ENCODE results near the gene IL25.

Gene IL25

DNA sequence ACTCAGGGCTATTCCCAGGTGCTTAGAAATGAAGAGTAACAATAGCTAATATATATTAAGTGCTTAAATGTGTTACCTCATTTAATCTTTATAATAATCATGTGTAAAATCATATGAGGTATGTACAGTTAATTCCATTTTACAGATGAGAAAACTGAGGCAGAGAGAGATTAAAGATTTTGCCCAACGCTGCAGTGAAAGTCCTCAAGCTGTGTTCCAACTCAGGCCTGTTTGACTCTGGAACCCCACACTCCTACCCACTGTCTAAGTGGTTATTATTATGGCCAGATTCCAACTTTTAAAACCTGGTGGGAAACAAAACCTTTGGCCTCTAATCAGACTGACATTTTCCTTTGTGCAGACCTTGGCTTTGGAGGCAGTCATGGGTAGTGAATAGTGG lies 14.4 kb downstream of the IL25 start:
- Histone ChIP-seq H3K36me3 (ENCODE audit: insufficient read depth, low read length) (no peaks in the 10 kb centered on the region), H3K4me3 (ENCODE audit: low read length, poor library complexity, severe bottlenecking) (no peak overlapping the region), H3K9me2 (replicated peaks; ENCODE audit: low read depth, low read length) (no peaks in the 10 kb centered on the region), H3K9me3 (ENCODE audit: insufficient read depth, low read depth, low read length) (no peaks in the 10 kb centered on the region), H3K79me2 (ENCODE audit: insufficient read depth, low read length) (no peaks in the 10 kb centered on the region), H3K27me3 (ENCODE audit: insufficient read depth, low read length, poor library complexity, severe bottlenecking) (no peaks in the 10 kb centered on the region), H3K4me2 (ENCODE audit: low read depth, low read length, poor library complexity, severe bottlenecking) (no peak overlapping the region), H4K20me1 (ENCODE audit: insufficient read depth, low read length, poor library complexity, severe bottlenecking) (no peaks in the 10 kb centered on the region), H3K4me1 (ENCODE audit: insufficient read depth, low read length, poor library complexity, severe bottlenecking) (no peaks in the 10 kb centered on the region), H3F3A (ENCODE audit: low read depth) (no peaks in the 10 kb centered on the region), H2AFZ (ENCODE audit: low read length) (no peak overlapping the region), H3K9ac (ENCODE audit: low read depth, low read length, poor library complexity, severe bottlenecking) (no peak overlapping the region)
- TF ChIP-seq, protein P1, sequence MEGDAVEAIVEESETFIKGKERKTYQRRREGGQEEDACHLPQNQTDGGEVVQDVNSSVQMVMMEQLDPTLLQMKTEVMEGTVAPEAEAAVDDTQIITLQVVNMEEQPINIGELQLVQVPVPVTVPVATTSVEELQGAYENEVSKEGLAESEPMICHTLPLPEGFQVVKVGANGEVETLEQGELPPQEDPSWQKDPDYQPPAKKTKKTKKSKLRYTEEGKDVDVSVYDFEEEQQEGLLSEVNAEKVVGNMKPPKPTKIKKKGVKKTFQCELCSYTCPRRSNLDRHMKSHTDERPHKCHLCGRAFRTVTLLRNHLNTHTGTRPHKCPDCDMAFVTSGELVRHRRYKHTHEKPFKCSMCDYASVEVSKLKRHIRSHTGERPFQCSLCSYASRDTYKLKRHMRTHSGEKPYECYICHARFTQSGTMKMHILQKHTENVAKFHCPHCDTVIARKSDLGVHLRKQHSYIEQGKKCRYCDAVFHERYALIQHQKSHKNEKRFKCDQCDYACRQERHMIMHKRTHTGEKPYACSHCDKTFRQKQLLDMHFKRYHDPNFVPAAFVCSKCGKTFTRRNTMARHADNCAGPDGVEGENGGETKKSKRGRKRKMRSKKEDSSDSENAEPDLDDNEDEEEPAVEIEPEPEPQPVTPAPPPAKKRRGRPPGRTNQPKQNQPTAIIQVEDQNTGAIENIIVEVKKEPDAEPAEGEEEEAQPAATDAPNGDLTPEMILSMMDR (conservative IDR thresholded peaks at IDR 0.05; ENCODE audit: low read length) = no peak
- no peak for TF ChIP-seq EZH2phosphoT487 (IDR thresholded peaks at IDR 0.05; ENCODE audit: borderline replicate concordance)

DNA sequence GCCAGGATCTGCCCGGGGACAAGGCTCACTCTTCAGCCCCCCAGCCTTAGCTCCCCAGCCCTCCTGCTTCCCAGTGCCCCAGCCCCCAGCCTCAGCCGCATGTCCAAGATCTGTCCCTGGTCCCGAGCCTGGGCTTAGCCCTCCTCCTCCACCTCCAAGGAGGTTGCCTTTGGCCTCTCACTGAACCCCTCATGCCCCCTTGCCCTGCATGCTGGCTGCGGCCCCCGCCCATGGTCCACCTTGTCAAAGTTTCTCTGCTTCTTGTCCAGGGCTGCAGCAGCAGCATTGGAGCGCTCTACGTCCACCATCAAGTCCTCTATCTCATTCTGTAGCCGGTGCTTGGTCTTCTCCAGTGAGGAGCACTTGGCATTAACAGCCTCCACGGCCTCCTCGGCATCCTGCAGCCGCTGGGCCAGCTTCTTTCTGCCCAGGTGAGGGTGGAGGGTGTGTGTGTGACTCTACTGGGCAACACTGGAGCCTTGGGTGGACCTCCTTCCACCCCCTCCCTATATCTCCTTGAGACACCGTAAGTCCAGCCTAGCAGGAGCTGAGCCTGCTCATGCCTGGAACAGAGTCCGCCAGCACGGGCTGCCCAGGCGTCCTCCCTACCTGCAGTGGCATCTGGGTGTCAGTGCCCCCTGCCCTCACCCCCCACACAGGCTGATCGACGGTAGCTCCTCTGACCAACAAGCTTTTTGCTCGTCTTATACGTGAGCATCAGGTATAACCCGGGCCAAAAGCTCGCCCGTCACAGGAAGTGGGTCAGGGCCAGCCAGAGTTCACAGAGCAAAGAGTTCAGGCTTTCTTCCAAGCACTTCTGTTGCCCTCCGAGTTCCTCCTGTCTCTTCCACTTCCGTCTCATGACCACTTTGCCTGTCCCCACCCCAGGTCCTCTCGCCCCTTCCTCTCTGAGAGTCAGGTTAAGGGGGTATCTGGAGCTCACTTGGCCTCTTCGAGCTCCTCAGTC lies 15.6 kb downstream of the IL25 start:
- H3K9ac ChIP-seq (ENCODE audit: low read depth, low read length, poor library complexity, severe bottlenecking) = no peak overlapping the region
- H3K4me2 ChIP-seq (ENCODE audit: low read depth, low read length, poor library complexity, severe bottlenecking) = no peak overlapping the region
- no peaks in the 10 kb centered on the region for H4K20me1 ChIP-seq (ENCODE audit: insufficient read depth, low read length, poor library complexity, severe bottlenecking)
- TF ChIP-seq EZH2phosphoT487 (IDR thresholded peaks at IDR 0.05; ENCODE audit: borderline replicate concordance) = no peak
- TF ChIP-seq, protein P1 (conservative IDR thresholded peaks at IDR 0.05; ENCODE audit: low read length) = no peak
- H3K27me3 ChIP-seq (ENCODE audit: insufficient read depth, low read length, poor library complexity, severe bottlenecking) = no peaks in the 10 kb centered on the region
- no peaks in the 10 kb centered on the region for H3K9me2 ChIP-seq (replicated peaks; ENCODE audit: low read depth, low read length)
- no peaks in the 10 kb centered on the region for H3K9me3 ChIP-seq (ENCODE audit: insufficient read depth, low read depth, low read length)
- no peak overlapping the region for H3K4me3 ChIP-seq (ENCODE audit: low read length, poor library complexity, severe bottlenecking)
- H3K4me1 ChIP-seq (ENCODE audit: insufficient read depth, low read length, poor library complexity, severe bottlenecking) = no peaks in the 10 kb centered on the region
- H2AFZ ChIP-seq (ENCODE audit: low read length) = no peak overlapping the region
- no peaks in the 10 kb centered on the region for H3F3A ChIP-seq (ENCODE audit: low read depth)
- no peaks in the 10 kb centered on the region for H3K36me3 ChIP-seq (ENCODE audit: insufficient read depth, low read length)
- no peaks in the 10 kb centered on the region for H3K79me2 ChIP-seq (ENCODE audit: insufficient read depth, low read length)

DNA sequence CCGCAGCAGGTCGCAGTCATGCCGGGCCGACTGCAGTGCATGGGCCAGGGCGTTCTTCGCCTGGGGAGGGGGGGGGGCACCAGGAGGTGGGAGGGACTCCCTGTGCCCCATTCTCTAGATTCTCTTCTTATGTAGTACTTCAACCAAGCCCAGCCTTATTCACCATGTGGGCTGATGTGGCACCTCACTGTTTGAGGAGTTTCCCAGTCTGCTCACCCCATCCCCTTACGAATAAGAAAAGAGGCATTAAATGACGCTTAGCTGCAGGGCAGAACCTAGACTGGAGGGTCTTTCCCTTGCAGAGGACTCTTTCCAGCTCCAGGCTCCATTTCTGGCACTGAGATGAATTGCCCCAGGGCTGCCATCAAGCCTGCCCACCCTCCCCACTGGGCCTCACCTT lies 16.4 kb downstream of the IL25 start:
- TF ChIP-seq, protein P1 (conservative IDR thresholded peaks at IDR 0.05; ENCODE audit: low read length) = no peak
- no peak for TF ChIP-seq EZH2phosphoT487 (IDR thresholded peaks at IDR 0.05; ENCODE audit: borderline replicate concordance)
- H3K27me3 ChIP-seq (ENCODE audit: insufficient read depth, low read length, poor library complexity, severe bottlenecking) = no peaks in the 10 kb centered on the region

More for the DNA sequence above, 16.4 kb downstream of the IL25 start:
- no peaks in the 10 kb centered on the region for H3K9me3 ChIP-seq (ENCODE audit: insufficient read depth, low read depth, low read length)
- no peak overlapping the region for H3K9ac ChIP-seq (ENCODE audit: low read depth, low read length, poor library complexity, severe bottlenecking)
- H3K9me2 ChIP-seq (replicated peaks; ENCODE audit: low read depth, low read length) = no peaks in the 10 kb centered on the region
- H3K79me2 ChIP-seq (ENCODE audit: insufficient read depth, low read length) = no peaks in the 10 kb centered on the region
- H3K36me3 ChIP-seq (ENCODE audit: insufficient read depth, low read length) = no peaks in the 10 kb centered on the region
- no peak overlapping the region for H2AFZ ChIP-seq (ENCODE audit: low read length)
- H3F3A ChIP-seq (ENCODE audit: low read depth) = no peaks in the 10 kb centered on the region
- no peak overlapping the region for H3K4me3 ChIP-seq (ENCODE audit: low read length, poor library complexity, severe bottlenecking)
- no peaks in the 10 kb centered on the region for H3K4me1 ChIP-seq (ENCODE audit: insufficient read depth, low read length, poor library complexity, severe bottlenecking)
- H4K20me1 ChIP-seq (ENCODE audit: insufficient read depth, low read length, poor library complexity, severe bottlenecking) = no peaks in the 10 kb centered on the region
- H3K4me2 ChIP-seq (ENCODE audit: low read depth, low read length, poor library complexity, severe bottlenecking) = no peak overlapping the region

Measured in Loucy (cell line).